Activated CD4-positive, alpha-beta T cell treated with anti-CD3 and anti-CD28 coated beads, Interleukin-2, amount 50 U/mL, for 48 hours (primary cell): ENCODE data around the gene MPLKIP.
"Not testable (repeated sequence)": the region's sequence is repeated elsewhere in the genome, so short reads cannot be mapped to it uniquely, and the experiment has no call there.

Experiments
- DNase-seq, 2 experiments: peaks; one replicate each; pipeline ENCODE4 v3.0.0-alpha.2; 2020

The MPLKIP gene

DNA sequence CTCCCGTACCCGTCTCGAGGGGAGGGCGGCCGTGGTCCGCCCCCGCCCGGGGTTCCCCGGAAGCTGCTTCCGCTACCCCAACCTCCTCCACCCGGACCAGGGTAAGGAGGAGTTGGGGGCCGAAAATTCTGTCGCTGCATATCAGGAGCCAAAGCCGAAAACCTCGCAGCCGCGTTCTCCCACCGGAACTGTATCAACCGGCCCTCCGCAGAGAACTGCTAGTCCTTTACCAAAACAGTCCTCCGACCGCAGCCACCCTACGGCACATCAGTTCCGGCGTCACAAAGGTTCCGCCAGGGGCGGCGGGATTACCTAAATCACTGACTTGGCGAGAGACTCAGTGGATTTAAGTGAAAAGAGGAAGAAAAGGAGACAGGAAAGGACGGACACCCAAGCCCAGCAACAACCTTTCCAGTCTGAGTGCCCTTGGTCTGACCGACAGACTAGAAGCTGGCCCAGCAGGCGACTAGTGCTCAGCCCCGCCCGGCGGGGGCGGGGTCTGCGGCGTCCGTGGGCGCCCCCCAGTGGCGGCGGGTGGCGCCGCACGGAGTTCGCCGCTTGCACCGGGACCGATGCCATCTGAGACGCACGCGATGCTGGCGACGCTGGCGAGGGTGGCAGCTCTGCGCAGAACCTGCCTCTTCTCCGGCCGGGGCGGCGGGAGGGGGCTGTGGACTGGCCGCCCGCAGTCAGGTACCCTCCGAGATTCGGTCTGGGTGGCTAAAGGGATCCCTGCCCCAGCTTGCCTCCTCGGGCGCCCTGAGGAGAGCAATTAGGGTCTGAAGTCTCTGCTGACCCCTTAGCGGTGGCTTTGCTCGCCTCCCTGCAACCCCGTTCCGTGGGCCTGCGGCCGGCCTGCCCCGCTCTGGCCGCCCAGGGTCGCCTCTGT lies at the start of gene MPLKIP, which contains the start of gene SUGCT:
Gene MPLKIP, minus strand, starts transcription at position 195 of the 889 bp plus-strand sequence. Its CDS starts 55 bp downstream, at position 140.
Gene SUGCT, plus strand, starts transcription at position 578 of the 889 bp plus-strand sequence.
- DNase-seq = peak; percentile 86 to 87

DNA sequence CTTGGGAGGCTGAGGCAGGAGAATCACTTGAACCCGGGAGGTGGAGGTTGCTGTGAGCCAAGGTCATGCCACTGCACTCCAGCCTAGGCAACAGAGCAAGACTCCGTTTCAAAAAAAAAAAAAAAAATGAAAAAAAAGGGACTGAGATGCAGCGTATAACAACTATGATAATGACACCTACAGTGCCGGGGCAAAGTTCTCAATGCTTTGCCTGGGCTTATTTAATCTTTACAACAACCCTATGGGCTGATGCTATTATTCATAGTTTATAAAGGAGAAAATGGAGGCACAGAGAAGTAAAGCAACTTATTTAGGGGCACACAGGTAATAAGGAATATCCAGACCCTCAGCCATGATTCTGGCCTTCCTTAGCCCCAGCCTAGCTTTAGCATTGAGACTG lies 48.0 kb upstream of the MPLKIP start:
- DNase-seq = no peak

DNA sequence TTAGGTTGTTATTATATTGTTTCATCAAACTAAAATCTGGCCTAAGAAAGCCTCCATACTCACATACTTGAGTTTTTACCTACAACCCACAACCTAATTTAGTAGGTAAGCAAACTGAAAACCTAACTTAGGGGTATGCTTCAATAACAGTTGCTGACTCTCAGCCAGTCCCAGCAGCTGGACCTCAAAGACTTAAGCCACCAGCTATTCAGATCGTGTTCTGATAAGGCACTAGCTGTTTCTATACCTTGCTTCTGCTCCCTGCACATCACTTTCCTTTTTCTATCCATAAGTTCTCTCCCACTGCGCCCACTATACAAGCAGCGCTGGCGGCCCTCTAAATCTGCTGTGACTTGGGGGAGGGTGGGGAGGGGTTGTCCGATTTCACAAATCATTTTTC lies 42.6 kb upstream of the MPLKIP start:
- DNase-seq = no peak

DNA sequence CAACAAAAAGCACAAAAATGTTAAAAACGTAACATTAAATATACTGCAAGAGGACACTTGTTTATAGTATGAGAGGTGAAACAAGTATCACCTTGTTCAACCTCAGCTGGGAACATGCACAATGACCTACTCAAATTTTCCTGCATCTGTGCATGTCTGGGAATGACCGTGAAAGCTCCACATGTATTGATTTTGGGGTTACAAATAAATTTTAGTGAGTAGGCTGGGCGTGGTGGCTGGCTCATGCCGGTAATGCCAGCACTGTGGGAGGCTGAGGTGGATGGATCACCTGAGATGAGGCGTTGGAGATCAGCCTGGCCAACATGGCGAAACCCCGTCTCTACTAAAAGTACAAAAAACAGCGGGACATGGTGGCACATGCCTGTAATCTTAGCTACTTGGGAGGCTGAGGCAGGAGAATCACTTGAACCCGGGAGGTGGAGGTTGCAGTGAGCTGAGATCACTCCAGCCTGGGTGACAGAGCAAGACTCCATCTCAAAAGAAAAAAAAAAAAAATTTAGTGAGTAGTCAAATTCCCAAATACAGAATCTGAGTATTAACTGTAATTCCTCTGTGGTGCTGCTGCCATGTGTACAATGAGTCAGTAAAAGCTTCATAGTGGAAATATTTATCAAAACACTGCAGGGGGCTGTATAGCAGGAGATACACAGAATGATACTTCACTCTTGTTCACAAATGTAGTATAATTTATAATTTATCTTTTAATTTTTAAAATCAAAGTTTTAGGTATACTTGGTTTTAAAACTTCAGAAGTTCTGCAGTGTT lies 41.5 kb upstream of the MPLKIP start:
- no peak for DNase-seq

DNA sequence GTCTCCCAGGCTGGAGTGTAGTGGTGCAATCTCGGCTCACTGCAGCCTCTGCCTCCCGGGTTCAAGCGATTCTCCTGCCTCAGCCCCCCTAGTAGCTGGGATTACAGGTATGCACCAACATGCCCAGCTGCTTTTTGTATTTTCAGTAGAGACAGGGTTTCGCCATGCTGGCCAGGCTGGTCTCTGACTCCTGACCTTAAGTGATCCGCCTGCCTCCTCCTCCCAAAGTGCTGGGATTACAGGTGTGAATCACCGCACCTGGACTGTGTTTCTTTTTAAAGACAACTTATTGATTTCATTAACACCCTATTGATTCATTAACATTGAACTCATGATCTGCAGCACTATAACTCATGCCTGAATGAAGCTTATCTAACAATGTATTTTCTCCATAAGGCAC lies 40.8 kb upstream of the MPLKIP start:
- not testable (repeated sequence) for DNase-seq

DNA sequence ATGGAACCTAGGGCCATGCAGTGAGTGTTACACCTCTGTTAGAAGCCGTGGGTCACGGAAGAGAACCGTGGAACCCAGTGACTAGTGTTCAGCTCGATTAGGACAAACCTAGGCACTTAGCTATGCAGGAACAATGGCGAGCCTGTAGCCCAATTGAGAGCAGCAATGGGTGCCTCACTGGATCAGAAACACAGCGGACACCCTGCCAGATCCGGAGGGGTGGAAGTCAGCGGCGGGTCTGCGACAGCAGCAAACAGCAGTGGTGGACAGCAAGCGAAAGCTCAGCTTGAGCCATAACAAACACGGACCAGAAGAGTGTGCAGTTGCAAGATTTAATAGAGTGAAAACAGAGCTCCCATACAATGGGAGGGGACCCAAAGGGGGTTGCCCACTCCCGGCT lies 38.7 kb upstream of the MPLKIP start:
- DNase-seq = not testable (repeated sequence)

DNA sequence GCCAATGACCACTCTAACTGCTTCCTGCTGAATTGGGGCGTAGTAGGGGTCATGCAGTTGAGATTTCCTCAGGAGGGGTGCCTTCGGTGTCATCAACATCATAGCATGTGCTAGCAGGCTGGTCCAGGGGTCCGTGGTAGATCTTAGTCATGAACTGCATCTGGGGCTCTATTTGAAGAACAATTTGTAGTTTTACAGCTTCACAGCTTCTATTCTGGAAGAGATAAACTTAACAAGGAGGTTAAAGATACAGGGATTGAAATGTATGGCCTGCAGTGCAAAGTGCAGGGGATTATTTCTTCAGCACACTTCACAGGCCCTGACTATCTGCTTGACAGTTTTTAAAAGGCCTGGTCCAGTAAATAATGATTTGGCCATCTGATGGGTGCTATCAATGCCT lies 33.8 kb upstream of the MPLKIP start:
- DNase-seq = not testable (repeated sequence)

DNA sequence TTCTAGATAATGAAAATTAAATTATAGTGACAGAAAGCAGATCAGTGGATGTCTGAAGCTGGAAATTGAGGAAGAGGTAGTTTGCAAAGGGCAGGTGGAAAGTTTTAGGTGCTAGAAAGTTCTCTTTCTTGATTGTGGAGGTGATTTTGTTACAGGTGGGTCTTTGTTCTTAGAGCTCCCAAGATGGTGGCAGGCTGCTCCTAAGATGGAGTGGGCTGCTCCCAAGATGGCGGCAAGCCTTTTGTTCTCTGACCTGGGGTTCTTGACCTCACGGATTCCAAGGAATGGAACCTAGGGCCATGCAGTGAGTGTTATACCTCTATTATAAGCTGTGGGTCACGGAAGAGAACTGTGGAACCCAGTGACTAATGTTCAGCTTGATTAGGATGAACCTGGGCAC lies 32.9 kb upstream of the MPLKIP start:
- DNase-seq = no peak

DNA sequence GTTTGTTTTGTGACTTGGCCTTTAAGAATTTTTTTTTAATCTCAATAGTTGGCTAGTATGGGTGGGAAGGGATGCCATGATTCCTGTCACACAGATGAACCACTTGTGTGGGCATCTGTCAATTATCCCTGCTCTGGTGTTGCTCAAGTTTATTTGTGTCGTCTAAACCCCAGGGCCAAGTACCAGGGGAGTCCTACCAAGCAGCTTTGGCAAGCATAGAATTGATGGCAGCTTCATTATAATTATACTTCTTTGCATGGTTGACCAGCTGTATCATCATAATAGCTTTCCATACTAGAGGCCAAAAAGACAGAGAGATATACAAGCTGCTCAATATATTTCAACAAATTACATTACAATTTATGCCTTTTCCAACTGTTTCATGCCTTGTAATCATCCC lies 30.8 kb upstream of the MPLKIP start:
- no peak for DNase-seq

DNA sequence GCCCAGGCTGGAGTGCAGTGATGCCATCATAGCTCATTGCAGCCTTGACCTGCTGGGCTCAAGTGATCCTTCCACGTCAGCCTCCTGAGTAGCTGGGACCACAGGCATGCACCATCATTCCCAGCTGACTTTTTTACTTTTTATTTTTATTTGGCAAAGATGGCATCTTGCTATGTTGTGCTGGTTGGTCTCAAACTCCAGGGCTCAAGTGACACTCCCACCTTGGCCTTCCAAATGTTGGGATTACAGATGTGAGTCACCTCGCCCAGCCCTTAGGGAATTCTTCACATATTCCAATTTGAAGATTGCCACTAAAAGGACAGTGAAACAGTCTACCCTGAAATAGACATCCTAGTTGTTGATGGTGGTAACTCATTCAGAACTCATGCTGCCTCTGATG lies 28.1 kb upstream of the MPLKIP start:
- DNase-seq = no peak

DNA sequence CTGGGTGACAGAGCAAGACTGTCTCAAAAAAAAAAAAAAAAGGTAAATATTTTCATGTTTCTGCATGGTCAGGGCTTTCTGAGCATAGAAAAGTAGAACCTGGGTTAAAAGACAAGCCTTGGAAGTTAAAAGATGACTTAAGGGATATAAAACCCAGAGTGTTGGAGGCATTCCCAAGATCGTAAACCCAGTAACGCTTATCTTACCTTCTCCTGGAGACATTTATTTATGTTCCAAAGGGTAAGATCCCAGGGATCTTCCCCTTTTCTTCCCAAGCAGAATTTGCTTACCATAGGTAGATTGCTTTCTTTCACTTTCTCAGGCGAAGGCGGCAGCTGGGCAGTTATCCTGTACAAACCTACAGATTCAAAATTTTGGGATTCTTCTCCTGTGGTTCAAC lies 22.6 kb upstream of the MPLKIP start:
- DNase-seq = no peak

DNA sequence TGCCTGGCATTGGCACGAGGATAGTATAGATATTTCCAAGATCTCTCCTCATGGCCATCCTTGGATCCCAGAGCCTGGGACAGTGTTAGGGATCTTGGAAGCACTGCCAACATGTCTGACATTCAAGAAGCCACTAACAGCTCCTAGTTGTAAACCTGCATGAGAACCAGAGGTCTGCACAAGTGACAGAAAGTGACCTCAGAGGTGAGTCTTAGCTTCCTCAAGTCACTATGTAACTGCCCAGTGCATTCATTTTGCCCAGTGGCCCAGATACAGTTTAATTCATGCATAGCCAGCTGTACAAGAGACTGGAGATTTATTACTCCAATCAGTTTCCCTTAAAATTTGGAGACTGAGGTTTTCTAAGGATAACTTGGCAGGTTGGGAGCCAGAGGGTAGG lies 17.1 kb upstream of the MPLKIP start:
- DNase-seq = no peak

DNA sequence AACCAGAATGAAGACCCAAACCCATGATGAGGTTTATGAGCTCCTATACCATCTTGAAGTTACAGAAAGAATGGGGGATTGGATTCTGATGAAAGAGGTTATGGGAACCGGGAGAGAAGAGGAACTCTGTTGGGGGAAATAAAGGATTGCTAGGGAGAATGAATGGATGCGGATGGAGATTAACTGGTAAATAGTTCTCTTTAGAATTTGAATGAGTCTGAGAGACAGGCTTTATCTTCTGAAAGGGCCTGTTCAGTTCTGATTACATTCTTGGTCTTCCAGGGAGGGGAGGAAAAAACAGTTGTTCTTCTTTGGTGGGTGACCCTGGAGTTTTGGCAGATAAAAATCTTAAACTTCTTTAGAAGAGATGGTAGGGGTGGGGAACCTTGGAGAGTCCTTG lies 14.2 kb upstream of the MPLKIP start:
- no peak for DNase-seq

DNA sequence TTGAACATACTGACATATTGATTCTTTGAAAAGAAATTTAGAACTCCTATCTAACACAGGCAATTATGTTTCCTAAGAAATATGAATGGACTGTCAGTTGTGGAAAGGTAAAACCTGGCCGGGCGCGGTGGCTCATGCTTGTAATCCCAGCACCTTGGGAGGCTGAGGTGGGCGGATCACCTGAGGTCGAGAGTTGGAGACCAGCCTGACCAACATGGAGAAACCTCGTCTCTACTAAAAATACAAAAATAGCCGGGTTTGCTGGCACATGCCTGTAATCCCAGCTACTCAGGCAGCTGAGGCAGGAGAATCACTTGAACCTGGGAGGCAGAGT lies 13.8 kb upstream of the MPLKIP start:
- DNase-seq = not testable (repeated sequence)

DNA sequence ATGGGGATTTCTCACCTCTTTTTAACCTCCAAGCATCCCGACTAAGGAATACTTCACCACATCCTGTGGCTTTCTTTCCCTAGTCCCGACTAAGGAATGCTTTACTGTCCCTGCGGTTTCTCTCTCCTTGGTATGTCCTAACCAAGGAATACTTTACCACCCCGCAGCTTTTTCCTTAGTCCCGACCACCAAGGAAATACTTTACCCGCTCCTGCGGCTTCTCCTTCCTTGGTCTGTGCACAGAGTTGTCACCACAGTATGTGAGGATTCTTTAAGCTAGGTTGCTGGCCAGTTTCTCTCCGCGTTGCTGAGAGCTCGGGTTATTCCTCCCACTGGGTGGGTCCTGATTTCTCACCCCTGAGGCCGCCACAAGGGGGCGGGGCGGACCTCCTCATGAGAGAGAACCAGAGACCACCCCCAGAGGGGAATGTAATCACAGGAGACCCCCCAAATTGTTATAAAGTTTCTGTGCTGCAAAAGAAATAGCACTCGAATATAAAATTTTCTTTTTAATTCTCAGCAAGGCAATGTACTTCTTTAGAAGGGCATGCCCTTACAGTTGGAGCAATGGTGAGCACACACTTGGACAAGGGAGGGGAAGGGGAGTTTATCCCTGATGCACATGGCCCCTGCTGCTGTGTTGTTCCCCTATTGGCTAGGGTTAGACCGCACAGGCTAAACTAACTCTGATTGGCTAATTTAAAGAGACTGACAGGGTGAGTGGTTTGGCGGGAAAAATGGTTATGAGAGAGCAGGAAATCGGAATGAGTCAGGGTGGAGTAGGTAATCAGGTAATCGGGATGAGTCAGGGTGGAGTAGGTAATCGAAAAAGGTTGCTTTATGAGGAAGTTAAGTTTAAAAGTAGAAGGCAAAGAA lies 13.2 kb upstream of the MPLKIP start:
- DNase-seq = no peak

DNA sequence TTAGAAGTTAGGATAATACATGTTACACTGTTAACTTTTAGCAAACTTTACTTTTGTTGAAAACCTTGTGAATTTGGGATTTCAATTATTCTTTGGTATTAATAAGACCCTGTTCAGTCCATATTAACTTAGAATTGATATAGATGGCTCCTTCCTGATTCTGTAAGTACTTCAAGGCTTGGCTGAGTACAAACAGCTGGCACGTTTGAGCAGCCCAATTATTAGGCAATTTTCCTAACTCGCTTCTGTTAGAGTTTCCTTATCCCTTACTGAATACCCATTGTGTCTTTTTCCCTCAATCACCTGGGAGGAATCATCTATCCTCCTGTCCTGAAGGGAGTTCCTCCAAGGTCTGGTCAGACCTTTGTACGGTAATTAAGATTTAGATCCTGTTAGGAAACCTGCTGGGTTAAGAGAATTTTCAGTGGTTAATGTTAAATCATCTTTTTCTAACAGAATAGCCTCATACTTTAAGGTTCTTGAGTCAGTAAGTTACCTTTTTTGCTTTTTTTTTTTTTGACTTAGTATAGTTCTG lies 11.2 kb upstream of the MPLKIP start:
- not testable (repeated sequence) for DNase-seq

DNA sequence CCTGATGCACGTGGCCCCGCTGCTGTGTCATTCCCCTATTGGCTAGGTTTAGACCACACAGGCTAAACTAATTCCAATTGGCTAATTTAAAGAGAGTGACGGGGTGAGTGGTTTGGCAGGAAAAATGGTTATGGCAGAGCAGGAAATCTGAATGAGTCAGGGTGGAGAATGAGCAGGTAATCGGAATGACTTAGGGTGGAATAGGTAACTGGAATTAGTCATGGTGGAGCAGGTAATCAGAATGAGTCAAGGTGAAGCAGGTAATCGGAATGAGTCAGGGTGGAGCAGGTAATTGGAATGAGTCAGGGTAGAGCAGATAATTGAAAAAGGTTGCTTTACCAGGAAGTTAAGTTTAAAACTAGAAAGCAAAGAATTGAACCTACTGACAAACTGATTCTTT lies 7.5 kb upstream of the MPLKIP start:
- DNase-seq = not testable (repeated sequence)

DNA sequence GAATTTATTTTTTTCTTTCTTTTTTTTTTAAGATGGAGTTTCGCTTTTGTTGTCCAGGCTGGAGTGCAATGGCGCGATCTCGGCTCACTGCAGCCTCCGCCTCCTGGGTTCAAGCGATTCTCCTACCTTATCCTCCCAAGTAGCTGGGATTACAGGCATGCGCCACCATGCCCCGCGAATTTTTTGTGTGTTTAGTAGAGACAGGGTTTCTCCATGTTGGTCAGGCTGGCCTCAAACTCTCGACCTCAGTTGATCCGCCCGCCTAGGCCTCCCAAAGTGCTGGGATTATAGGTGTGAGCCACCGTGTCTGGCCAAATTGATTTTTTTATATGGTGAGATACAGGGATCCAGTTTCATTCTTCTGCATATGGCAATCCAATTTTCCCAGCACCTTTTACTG lies 5.5 kb upstream of the MPLKIP start:
- DNase-seq = not testable (repeated sequence)

DNA sequence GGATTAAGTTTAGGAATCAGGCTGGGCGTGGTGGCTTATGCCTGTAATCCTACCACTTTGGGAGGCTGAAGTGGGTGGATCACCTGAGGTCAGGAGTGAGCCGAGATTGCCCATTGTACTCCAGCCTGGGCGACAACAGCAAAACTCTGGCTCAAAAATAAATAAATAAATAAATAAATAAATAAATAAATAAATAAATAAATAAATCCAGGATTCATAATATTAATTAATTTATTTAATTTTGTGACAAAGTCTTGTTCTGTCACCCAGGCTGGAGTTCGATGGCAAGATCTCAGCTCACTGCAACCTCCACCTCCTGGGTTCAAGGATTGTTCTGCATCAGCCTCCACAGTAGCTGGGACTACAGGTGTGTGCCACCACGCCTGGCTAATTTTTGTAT lies 4.6 kb upstream of the MPLKIP start:
- DNase-seq = no peak

DNA sequence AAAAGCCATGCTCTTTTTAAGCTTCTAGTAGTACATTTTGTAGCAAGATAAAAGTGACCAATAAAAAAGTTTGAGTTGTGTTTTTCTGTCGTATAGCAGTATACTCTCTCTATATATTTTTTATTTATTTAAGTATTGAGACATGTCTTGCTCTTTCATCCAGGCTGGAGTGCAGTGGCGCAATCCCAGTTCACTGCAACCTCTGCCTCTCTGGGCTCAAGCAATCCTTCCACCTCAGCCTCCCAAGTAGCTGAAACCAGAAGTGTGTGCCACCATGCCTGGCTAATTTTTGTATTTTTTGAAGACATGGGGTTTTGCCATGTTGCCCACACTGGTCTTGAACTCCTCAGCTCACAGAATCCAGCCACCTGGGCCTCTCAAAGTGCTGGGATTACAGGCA lies 3.1 kb upstream of the MPLKIP start:
- no peak for DNase-seq

DNA sequence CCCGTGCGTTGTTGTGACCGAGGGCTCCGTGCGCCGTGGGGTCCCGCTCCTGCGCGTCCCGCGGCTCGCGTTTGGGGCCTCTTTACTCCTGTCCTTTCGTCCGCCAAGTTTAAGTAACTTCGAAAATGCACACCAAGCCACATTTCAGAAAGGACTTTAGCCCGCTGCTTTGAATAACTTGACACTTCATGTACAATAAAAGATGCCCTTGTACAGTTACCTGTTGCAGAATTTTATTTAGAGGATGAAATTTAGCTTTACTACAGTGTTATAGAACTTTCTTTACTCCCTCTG lies 842 bp upstream of the MPLKIP start:
- DNase-seq = no peak

DNA sequence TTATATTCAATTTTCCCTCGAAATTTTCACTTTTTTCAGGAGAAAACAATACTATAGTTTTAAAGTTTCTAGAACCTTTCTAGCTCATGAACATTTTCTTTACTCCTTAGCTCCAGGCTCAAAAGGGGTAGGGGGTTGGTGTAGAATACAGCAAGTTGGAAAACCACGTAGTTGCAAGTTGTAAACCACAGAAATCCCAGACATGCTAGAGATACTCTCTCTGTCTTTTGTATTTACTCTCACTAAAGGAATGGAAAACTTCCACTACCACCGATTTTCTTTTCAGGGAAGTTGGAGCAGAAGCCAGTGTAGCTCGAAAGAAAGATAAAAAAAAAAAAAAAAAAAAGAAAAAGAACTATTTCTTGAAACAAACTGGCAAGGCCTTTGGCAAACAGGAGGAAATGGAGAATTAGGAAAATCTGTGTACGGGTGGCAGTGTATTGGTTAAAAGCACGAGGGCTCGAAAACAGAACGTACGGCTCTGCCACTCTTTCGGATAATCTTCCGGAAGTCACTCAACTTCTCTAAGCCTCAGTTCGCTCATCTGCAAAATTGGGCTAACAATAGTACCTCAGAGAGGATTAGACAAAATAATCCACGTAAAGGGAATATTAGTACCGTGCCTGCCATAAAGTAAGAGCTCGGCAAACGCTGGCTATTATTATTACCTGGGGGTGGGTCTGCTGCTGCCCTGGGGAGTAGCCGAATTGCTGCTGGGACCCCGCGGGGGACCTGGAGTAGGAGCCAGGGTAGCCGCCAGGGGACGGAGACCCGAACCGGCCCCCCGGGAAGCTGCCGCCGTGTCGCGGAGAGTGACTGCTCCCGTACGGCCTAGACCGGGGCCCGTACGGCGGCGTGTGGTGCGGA lies 628 bp downstream of the MPLKIP start:
- no peak for DNase-seq
